HG03520 (cell line): Measurements from ENCODE around the gene EHBP1L1.

ENCODE experiments used
- ATAC-seq: cut with Tn5 transposase; IDR thresholded peaks from one replicate; pipeline ENCODE4 v1.9.1; 2021; ENCODE audit warnings: mild to moderate bottlenecking, moderate library complexity; ENCODE audit not compliant: unreplicated experiment

EHBP1L1 gene

GRCh38 chr11:65546217-65546958, 29.5 kb upstream of the EHBP1L1 start:
- ATAC-seq: peak; percentile 49

DNA sequence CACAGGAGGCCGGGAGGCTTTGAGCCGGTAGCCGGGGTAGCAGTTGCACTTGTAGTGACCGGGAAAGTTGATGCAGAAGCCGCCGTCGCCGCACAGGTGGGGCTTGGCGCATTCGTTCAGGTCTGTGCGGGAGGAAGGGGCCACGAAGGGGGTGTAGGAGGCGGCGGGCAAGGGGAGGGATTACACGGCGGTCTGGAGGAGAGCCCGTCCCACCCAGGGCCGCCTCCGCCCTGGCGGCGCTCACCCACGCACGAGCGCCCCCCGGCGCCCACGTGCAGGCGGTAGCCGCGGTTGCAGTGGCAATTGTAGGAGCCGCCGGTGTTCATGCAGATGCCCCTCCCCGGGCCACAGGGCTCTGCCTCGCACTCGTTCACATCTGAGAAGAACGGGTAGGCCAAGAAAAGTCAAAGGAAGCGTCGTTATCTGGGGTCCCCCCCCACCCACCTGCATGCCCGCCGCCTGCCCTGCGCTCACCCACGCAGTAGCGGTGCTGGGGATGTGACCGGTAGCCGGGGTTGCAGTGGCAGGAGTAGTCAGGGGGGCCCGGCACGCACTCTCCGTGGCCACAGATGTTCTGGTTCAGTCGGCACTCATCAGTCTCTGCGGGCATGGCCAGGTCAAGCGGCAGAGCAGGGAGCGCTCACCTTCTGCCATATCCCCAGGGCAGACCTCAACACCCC, 28.3 kb upstream of the EHBP1L1 start:
- no peak for ATAC-seq

- no peak for ATAC-seq
Observed at GRCh38 chr11:65548395-65548794, 27.5 kb upstream of the EHBP1L1 start.

GRCh38 chr11:65549096-65549495, 26.8 kb upstream of the EHBP1L1 start:
- no peak for ATAC-seq

- no peak for ATAC-seq
Observed at GRCh38 chr11:65551572-65552387, 24.1 kb upstream of the EHBP1L1 start.

GRCh38 chr11:65552388-65552951, 23.4 kb upstream of the EHBP1L1 start:
- ATAC-seq: no peak

DNA sequence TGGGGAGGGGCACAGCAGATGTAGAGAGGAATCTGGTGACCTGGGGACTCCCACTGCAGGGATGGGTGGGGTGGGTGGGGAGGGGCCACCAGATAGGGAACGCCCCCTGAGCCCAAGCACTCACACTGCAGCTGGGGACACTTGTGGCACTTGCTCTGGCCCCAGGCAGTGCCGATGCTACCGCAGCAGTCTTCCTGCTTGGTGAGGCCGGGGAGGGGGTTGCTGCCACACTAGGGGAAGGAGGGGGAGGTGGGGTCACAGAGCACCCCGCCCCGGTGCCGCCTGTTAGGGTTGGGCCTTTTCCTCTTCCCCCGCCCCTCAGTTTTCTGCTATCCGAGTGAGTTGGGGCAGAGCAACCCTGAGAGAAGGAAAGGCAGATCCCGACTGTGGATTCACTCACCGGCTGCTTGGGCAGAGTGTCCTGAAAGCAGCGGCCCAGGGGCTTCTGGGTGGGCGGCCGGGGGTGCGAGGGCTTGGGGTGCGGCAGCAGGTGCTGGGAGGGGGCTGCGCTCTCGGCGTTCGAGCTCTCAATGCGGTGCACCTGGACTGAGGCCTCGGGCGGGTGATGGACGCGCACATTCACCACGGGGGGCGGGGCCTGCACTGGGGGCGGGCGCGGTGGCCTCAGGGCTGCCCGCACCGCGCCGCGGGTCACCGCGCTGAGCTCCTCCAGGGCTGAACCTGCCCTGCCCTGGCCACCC, 22.4 kb upstream of the EHBP1L1 start:
- no peak for ATAC-seq

- no peak for ATAC-seq
Observed at GRCh38 chr11:65554057-65554818, 21.6 kb upstream of the EHBP1L1 start.

DNA sequence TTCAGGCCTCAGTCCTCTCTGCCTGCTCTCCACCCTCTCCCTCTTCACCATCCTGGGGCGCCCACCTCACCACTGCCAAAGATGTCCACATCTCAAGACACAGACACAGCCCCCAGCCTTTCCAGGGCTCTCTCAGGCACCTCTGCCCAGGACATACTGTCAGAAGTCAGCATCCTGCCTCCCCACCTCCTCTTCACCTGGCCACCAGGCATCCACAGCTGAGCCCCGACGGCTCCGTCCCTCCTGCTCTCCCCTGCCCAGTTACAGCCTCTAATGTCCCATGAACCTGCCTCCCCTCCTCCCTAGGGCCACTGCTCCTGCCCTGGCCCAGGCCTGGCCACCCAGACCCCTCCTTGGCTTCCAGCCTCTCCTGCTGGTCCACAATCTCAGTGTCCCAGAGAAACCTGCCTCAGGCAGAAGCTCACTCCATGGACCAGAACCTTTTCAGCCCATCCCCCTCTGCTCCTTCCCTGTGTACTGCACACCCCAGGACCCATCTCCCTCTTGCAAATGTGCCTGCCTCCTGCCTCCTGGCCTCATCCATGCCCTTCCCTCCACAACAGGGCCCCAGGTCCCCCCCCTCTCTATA, 20.9 kb upstream of the EHBP1L1 start:
- ATAC-seq: no peak

DNA sequence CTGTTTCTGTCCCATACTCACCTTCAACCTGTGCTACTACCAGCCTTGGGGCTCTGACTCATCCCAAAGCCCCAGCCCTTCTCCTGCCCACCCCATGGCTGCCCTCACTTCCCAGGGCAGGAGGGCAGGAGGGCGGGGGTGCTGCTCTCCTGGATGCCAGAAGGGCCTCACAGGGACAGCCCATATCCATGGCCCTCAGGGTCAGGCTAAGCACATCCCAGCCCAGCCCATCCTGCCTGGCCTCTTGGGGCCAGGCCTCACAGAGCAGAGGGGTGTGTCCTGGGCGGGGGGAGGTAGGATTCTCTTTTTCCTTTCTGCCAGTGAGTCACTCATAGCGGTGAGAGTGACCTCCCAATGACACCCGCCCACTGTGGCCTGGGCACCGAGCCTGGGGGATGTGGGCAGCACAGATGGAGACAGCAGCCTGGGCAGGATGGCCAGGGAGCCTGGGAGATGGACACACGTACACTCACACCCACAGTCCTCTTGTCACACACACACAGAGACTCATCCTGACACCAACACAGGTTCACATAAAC, 20.1 kb upstream of the EHBP1L1 start:
- ATAC-seq: no peak

DNA sequence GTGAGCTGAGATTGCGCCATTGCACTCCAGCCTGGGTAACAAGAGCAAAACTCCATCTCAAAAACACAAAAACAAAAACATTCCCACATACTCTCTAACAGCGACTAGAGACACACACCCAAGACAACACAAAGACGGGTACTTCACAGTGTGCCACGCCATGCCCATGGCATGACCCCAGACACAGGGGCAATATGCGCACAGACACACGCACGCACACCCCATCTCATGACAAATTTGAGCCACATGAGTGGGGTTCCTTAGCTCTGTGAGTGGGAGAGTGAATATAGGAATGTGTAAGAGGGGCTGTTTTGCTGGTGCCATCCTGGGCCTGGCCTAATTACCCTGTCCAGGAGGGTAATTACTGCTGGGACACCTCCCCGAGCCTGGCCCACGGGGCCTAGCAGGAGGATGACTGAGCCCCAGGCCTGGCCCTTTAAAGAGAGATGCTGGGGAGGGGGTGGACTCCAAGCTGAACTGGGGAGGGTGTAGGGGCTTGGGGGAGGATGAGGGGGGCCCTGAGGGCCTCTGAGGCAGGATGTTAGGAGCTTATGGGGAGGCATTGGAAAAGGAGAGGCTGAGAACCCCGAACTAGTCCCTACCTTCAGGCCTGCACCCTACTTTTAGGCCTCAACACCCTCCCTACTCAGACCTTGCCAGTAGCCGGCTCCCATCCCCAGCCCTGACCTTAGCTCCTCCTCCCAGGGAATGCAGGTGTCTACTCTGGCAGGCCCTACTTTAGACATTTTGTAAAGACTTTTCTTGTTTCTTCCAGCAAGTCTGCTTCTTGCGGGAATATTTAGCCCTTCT, 19.2 kb upstream of the EHBP1L1 start:
- no peak for ATAC-seq

- no peak for ATAC-seq
Observed at GRCh38 chr11:65557280-65558001, 18.4 kb upstream of the EHBP1L1 start.

- ATAC-seq: no peak
Observed at GRCh38 chr11:65558002-65558929, 17.6 kb upstream of the EHBP1L1 start, which contains the start of gene LTBP3. Gene LTBP3, minus strand, starts transcription at chr11:65558359. Its CDS starts 400 bp downstream, at chr11:65557959.

DNA sequence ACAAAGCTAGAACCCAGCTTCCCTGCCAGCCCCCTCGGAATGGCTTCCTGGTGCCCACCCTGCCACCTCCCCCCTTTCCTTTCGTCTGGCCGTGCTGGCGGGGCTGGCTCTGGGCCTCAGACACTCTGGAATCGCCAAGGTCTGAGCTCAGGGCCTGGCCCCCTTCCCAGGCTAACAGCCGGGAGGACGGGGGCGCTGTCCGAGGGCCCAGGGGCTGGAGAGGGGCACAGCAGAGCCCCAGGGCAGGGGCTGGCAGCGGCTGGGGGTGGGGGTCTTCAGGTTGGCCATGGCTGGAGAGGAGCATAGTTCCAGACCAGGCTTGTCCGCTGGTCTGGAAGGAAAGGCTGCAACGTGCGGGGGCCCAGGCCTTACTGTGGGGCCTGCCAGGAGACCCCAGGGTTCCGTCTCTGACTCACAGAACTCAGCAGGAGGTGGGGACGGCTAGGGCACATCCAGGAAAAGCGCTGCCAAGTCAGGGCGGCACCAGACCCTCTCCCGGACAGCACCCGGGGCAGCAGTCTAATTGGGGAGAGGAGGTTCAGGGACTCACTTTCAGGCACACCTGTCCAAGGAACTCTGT, 16.8 kb upstream of the EHBP1L1 start:
- no peak for ATAC-seq

DNA sequence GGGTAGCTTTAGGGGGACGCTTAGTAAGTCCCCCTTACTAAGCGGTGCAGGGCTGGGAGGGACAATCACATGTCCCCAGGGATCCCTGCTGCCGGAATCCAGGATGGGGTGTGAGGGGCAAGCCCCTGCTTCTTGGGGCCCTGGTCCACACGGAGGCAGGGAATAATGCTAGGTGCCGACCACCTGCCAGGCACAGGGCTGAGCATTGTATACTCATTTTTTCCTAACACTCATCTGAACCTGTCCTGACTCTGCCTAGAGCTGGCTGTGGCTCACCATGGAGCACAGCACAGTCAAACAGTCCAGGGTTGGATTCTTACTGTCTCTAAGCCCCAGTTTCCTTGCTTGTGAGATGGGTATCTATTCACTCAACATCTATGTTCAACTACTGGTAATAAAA, 16.3 kb upstream of the EHBP1L1 start:
- no peak for ATAC-seq

GRCh38 chr11:65559951-65560537, 15.8 kb upstream of the EHBP1L1 start:
- ATAC-seq: no peak
